Osteocyte (in vitro differentiated cells): ENCODE data around the gene CNRIP1. TPM values are rescaled to one million over a fixed set of nuclear protein-coding genes. Genes with fewer than 3 reads are reported as not detected.

Source experiments
- DNase-seq: peaks from one replicate; pipeline ENCODE4 v3.0.0; 2021; ENCODE audit warnings: mixed read lengths; ENCODE audit not compliant: unreplicated experiment; ENCODE audit errors: extremely low spot score
- H3K27ac Mint-ChIP-seq: one replicate; pipeline ENCODE4 v1.8.0; 2021; ENCODE audit warnings: mild to moderate bottlenecking, mixed read lengths; ENCODE audit not compliant: unreplicated experiment
- H3K27me3 Mint-ChIP-seq: one replicate; pipeline ENCODE4 v1.8.0; 2021; ENCODE audit warnings: mixed read lengths; ENCODE audit not compliant: unreplicated experiment
- H3K36me3 Mint-ChIP-seq: one replicate; pipeline ENCODE4 v1.8.0; 2021; ENCODE audit warnings: mixed read lengths; ENCODE audit not compliant: unreplicated experiment
- H3K4me1 Mint-ChIP-seq: one replicate; pipeline ENCODE4 v1.8.0; 2021; ENCODE audit warnings: mixed read lengths; ENCODE audit not compliant: unreplicated experiment
- H3K4me3 Mint-ChIP-seq: one replicate; pipeline ENCODE4 v1.8.0; 2021; ENCODE audit warnings: mild to moderate bottlenecking, moderate library complexity, mixed read lengths; ENCODE audit not compliant: unreplicated experiment
- H3K9me3 Mint-ChIP-seq: one replicate; pipeline ENCODE4 v1.8.0; 2021; ENCODE audit warnings: mixed read lengths; ENCODE audit not compliant: unreplicated experiment
- total RNA-seq: library from RNA; stranded (reverse); gene quantifications from 2 replicates; pipeline ENCODE4 v1.2.1, GENCODE V29; 2021
- TF ChIP-seq, protein P1 (sequence below): fragments of 200-600 bp; sonication (generic); IDR thresholded peaks from 2 replicates; pipeline ENCODE4 v1.5.0; 2021; ENCODE audit warnings: antibody characterized with exemption, mild to moderate bottlenecking, moderate library complexity

The CNRIP1 gene
- total RNA-seq, 1 donor from 2014 or later: 33.9 TPM

DNA sequence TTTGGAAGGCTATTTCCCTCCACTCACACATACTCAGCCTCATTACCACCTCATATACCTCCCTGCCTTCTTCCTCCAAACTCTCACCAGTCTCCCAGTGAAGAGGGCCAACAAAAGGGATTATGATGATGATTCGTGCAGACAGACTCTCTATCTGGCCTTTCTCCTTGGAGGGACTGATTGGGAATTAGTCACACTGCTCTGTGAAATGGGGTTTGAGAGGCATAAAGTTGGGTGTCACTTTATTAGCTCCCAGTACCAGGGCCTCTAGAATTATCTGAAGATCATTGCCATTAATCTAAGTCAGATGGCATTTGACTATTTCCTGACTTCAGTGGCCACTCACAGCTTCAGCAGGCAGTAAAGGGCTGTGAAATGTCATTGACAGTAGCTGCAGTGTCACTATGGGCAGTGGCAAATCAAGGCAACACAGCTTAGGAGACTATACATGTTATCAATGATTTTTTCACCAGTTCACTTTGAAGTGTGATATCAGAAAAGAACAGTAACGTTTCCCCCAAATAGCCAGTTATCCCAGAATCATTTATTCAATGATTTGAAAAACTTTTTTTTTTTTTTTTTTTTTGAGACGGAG is 17.4 kb downstream of the CNRIP1 start:
- no peaks in the 10 kb centered on the region for H3K9me3 Mint-ChIP-seq
- TF ChIP-seq, protein P1, sequence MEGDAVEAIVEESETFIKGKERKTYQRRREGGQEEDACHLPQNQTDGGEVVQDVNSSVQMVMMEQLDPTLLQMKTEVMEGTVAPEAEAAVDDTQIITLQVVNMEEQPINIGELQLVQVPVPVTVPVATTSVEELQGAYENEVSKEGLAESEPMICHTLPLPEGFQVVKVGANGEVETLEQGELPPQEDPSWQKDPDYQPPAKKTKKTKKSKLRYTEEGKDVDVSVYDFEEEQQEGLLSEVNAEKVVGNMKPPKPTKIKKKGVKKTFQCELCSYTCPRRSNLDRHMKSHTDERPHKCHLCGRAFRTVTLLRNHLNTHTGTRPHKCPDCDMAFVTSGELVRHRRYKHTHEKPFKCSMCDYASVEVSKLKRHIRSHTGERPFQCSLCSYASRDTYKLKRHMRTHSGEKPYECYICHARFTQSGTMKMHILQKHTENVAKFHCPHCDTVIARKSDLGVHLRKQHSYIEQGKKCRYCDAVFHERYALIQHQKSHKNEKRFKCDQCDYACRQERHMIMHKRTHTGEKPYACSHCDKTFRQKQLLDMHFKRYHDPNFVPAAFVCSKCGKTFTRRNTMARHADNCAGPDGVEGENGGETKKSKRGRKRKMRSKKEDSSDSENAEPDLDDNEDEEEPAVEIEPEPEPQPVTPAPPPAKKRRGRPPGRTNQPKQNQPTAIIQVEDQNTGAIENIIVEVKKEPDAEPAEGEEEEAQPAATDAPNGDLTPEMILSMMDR: no peak
- no peak overlapping the region for H3K4me3 Mint-ChIP-seq
- H3K27ac Mint-ChIP-seq: no peak overlapping the region
- H3K27me3 Mint-ChIP-seq: no peaks in the 10 kb centered on the region
- no peaks in the 10 kb centered on the region for H3K36me3 Mint-ChIP-seq
- no peaks in the 10 kb centered on the region for H3K4me1 Mint-ChIP-seq
- DNase-seq: no peak

DNA sequence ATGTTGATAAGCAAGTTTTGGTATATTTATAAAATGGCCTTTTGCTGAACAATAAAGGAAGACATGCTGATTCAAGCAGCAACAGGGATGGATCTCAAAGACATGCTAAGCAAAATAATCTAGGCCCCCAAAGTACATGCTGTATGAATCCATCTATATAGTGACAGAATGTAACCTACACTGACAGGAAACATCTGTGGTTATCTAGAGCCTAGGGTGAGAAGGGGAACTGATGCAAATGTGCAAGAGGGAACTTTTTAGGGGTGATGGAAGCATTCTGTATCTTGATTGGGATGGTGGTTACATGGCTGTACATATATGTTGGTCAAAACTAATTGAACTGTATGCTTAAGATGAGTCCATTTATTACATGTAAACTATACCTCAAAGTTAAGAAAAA is 24.2 kb downstream of the CNRIP1 start:
- Mint-ChIP-seq H3K9me3 (no peaks in the 10 kb centered on the region), H3K27ac (no peak overlapping the region), H3K36me3 (peaks cover 4% of the 10 kb centered on the region), H3K4me3 (no peak overlapping the region), H3K27me3 (no peaks in the 10 kb centered on the region), H3K4me1 (no peaks in the 10 kb centered on the region)
- no peak for DNase-seq
- TF ChIP-seq, protein P1: no peak

DNA sequence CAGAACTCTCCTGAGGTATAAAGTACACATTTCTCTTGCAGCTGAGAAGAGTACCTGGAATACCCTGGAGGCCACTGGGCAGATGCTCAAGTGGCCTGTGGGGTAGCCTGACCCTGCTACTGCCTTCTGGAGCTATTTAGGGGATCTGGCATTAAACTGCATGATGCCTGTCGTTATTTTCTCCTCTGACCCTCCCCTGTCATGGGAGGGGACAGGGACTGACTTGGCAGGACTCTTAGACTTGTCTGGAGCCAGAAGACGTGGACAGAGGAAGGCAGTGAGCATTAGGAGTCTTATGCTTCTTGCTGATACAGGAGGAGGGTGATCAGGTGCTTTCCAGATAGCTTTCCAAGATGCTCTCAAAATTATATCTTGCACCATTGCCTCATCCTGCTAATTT is 24.8 kb downstream of the CNRIP1 start:
- H3K4me1 Mint-ChIP-seq: no peaks in the 10 kb centered on the region
- peaks cover 4% of the 10 kb centered on the region for H3K36me3 Mint-ChIP-seq
- no peak overlapping the region for H3K4me3 Mint-ChIP-seq
- H3K9me3 Mint-ChIP-seq: no peaks in the 10 kb centered on the region
- H3K27ac Mint-ChIP-seq: no peak overlapping the region
- TF ChIP-seq, protein P1: no peak
- DNase-seq: no peak
- H3K27me3 Mint-ChIP-seq: no peaks in the 10 kb centered on the region

DNA sequence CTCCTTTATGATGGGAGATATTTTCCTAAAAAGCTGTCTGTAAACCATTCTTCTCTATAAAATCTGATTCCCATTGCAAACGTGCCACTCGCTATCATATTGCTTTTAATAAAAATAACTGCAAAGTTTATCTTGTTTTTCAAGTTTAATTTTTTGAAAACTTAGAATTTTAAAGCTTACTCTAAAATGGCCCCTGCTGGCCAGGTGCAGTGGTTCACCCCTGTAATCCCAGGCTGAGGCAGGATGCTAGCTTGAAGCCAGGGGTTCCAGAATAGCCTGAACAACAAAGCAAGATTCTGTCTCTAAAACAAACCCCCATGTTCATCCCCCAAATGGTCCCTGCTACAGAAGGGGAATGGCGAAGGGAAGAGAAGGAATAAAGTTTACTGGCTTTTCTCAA is 25.6 kb downstream of the CNRIP1 start:
- no peak overlapping the region for H3K27ac Mint-ChIP-seq
- no peak for DNase-seq
- H3K4me1 Mint-ChIP-seq: no peaks in the 10 kb centered on the region
- TF ChIP-seq, protein P1: no peak
- no peaks in the 10 kb centered on the region for H3K27me3 Mint-ChIP-seq
- H3K9me3 Mint-ChIP-seq: no peaks in the 10 kb centered on the region
- peaks cover 4% of the 10 kb centered on the region for H3K36me3 Mint-ChIP-seq
- H3K4me3 Mint-ChIP-seq: no peak overlapping the region

DNA sequence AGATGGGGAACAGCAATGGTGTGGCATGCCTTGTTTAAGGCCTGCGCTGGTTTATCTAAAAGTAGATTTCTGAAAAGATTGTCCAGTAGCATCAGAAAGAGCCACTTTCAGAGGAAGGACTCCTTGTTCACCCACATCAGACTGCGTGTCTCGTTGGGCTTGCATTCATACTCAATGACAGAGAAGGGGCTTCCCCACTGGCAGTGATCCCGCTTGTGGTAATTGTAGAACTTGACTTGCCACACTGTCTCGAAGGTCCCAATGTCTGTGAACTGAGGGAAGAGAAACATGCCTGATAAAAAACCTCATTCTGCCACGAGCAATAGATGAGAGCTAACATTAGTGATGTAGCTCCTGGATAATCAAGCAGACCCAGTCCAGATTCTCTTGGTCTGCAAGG is 26.0 kb downstream of the CNRIP1 start:
- no peak overlapping the region for H3K27ac Mint-ChIP-seq
- no peak for DNase-seq
- H3K4me3 Mint-ChIP-seq: no peak overlapping the region
- H3K9me3 Mint-ChIP-seq: no peaks in the 10 kb centered on the region
- H3K36me3 Mint-ChIP-seq: peaks cover 4% of the 10 kb centered on the region
- H3K4me1 Mint-ChIP-seq: no peaks in the 10 kb centered on the region
- TF ChIP-seq, protein P1: no peak
- H3K27me3 Mint-ChIP-seq: no peaks in the 10 kb centered on the region
